ENCODE results near the gene AGPAT4. TPM values are rescaled to one million over a fixed set of nuclear protein-coding genes. Genes with fewer than 3 reads are reported as not detected.

AGPAT4 gene
- total and polyA plus RNA-seq, 2 of the 13 experiments (the other 11 are each of a cell fraction or from before 2014, with no cell fraction given): 0.07 to 0.13 TPM

DNA sequence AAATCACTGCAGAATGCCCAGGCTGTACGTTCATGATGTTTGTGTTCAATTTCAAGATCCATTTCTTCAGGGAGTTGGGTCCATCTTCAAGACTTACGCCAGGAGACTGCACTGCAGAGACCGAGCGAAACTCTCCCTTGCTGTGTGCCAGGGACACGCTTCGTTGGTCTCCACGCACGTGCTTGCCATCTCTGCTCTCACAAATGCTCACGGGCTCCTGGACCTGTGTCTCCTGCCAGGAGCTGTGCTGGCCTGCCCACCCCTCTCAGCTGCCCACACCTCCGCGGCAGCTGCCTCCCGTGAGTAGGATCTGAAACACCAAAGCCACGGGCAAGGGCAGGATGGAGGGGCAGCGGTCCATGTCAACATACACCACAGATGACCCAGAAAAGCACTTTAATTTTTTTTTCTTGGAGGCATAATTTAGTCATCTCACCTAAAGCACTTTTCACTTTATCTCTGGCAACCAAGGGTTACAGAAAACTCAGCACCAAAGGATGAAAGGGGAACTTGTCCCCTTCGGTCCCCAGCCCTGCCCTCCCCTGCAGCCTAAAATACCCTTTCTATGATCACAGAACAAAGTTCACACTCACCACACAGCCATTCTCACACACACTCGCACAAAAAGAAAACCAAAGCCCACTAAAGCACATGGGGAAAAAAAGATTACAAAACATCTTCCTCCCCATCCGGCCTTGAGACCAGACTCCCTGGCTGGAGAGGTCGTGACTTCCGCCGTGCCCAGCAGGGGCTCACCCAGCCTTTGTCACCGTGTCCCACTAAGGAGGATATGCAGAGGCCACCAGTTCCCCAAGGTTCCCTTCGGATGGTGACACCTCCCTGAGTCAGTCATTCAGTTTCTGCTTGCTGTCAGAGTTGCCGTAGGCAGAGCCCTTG is 137.9 kb downstream of the AGPAT4 start (continued):
- TF ChIP-seq, protein P1, sequence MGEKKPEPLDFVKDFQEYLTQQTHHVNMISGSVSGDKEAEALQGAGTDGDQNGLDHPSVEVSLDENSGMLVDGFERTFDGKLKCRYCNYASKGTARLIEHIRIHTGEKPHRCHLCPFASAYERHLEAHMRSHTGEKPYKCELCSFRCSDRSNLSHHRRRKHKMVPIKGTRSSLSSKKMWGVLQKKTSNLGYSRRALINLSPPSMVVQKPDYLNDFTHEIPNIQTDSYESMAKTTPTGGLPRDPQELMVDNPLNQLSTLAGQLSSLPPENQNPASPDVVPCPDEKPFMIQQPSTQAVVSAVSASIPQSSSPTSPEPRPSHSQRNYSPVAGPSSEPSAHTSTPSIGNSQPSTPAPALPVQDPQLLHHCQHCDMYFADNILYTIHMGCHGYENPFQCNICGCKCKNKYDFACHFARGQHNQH (CRISPR knock-in tag; IDR thresholded peaks at IDR 0.05): no peak
- TF ChIP-seq ZBTB42 (CRISPR knock-in tag; IDR thresholded peaks at IDR 0.05): no peak
- TF ChIP-seq CBX1 (IDR thresholded peaks at IDR 0.05; ENCODE audit: low read depth): no peak
- no peak for TF ChIP-seq EZH2 (conservative IDR thresholded peaks at IDR 0.05; ENCODE audit: low read depth, low read length)
- TF ChIP-seq ZBTB10 (CRISPR knock-in tag; IDR thresholded peaks at IDR 0.05; ENCODE audit: borderline replicate concordance): no peak
- no peak for TF ChIP-seq ZNF530 (CRISPR knock-in tag; IDR thresholded peaks at IDR 0.05; ENCODE audit: low read depth)
- TF ChIP-seq ZNF317 (CRISPR knock-in tag; IDR thresholded peaks at IDR 0.05): no peak
- TF ChIP-seq RXRA (CRISPR knock-in tag; IDR thresholded peaks at IDR 0.05): no peak
- no peak for TF ChIP-seq MED13 (CRISPR knock-in tag; IDR thresholded peaks at IDR 0.05)
- TF ChIP-seq ZNF780A (CRISPR knock-in tag; IDR thresholded peaks at IDR 0.05): no peak
- TF ChIP-seq ZKSCAN1 (IDR thresholded peaks at IDR 0.05; ENCODE audit: low read length): no peak
- TF ChIP-seq ZNF563 (CRISPR knock-in tag; IDR thresholded peaks at IDR 0.05): no peak
- no peak for TF ChIP-seq TBL1XR1 (IDR thresholded peaks at IDR 0.05; ENCODE audit: borderline replicate concordance, low read length, partially characterized antibody)
- TF ChIP-seq ZNF280B (CRISPR knock-in tag; IDR thresholded peaks at IDR 0.05; ENCODE audit: borderline replicate concordance): 0 out of 2 replicates have a peak, but pooled peaks have one; percentile 44
- no peak for TF ChIP-seq ZNF264 (CRISPR knock-in tag; IDR thresholded peaks at IDR 0.05)
- no peak for TF ChIP-seq SATB2 (CRISPR knock-in tag; IDR thresholded peaks at IDR 0.05)
- TF ChIP-seq RARA (CRISPR knock-in tag; IDR thresholded peaks at IDR 0.05): peak; percentile 43; the same call in 1 of the 2 replicates
- TF ChIP-seq ZMAT5 (CRISPR knock-in tag; IDR thresholded peaks at IDR 0.05; ENCODE audit: borderline replicate concordance, low read depth): no peak
- TF ChIP-seq, protein P2, sequence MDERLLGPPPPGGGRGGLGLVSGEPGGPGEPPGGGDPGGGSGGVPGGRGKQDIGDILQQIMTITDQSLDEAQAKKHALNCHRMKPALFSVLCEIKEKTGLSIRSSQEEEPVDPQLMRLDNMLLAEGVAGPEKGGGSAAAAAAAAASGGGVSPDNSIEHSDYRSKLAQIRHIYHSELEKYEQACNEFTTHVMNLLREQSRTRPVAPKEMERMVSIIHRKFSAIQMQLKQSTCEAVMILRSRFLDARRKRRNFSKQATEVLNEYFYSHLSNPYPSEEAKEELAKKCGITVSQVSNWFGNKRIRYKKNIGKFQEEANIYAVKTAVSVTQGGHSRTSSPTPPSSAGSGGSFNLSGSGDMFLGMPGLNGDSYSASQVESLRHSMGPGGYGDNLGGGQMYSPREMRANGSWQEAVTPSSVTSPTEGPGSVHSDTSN (CRISPR knock-in tag; IDR thresholded peaks at IDR 0.05): no peak
- TF ChIP-seq HOXA5 (CRISPR knock-in tag; IDR thresholded peaks at IDR 0.05): no peak
- TF ChIP-seq SETDB1 (CRISPR knock-in tag; IDR thresholded peaks at IDR 0.05; ENCODE audit: borderline replicate concordance): no peak
- TF ChIP-seq, protein P3, sequence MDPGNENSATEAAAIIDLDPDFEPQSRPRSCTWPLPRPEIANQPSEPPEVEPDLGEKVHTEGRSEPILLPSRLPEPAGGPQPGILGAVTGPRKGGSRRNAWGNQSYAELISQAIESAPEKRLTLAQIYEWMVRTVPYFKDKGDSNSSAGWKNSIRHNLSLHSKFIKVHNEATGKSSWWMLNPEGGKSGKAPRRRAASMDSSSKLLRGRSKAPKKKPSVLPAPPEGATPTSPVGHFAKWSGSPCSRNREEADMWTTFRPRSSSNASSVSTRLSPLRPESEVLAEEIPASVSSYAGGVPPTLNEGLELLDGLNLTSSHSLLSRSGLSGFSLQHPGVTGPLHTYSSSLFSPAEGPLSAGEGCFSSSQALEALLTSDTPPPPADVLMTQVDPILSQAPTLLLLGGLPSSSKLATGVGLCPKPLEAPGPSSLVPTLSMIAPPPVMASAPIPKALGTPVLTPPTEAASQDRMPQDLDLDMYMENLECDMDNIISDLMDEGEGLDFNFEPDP (CRISPR knock-in tag; conservative IDR thresholded peaks at IDR 0.05): no peak

Data from HepG2 (cell line).